Fibroblast of villous mesenchyme (primary cell): ENCODE measurements around the gene SLC17A1. TPM values are rescaled to one million over a fixed set of nuclear protein-coding genes. Genes with fewer than 3 reads are reported as not detected.

Source experiments
- DNase-seq: peaks from one replicate; pipeline ENCODE4 v3.0.0-alpha.2; 2010; ENCODE audit warnings: low read depth
- H3K4me3 ChIP-seq: 2 replicates; pipeline ENCODE4 v1.5.1; 2011; ENCODE audit warnings: low read depth, mild to moderate bottlenecking, low read length
- CTCF ChIP-seq: IDR thresholded peaks from 2 replicates; pipeline ENCODE4 v1.5.1; 2012; ENCODE audit warnings: low read depth, mild to moderate bottlenecking, low read length; ENCODE audit not compliant: insufficient read depth
- total RNA-seq: library from RNA; depleted of rRNA; stranded (reverse); fragments of >200 nt; gene quantifications from 2 replicates; pipeline ENCODE4 v1.2.3, GENCODE V29; 2012

The SLC17A1 gene
- total RNA-seq, 1 donor = not detected

DNA sequence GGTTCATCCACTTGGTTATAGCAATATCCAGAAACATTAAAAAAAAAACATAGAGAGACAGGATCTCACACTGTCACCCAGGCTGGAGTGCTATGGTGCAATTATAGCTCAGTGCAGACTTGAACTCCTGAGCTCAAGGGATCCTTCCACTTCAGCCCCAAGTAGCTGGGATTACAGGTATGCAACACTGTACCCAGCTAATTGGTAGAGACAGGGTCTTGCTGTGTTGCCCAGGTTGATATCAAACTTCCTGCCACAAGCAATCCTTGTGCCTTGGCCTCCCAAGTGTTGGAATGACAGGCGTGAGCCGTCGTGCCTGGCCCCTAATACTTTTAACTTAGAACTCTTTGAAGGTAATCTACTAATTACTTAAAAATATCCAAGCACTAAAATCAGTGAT is 818 bp upstream of the SLC17A1 start:
- no peak for TF ChIP-seq CTCF
- DNase-seq = no peak
- no peak overlapping the region for H3K4me3 ChIP-seq

GRCh38 chr6:25832307-25832662 is 433 bp upstream of the SLC17A1 start:
- H3K4me3 ChIP-seq = no peak overlapping the region
- DNase-seq = no peak
- TF ChIP-seq CTCF = no peak

- TF ChIP-seq CTCF = no peak
- no peak for DNase-seq
- no peak overlapping the region for H3K4me3 ChIP-seq
Measured at GRCh38 chr6:25830458-25830857, 1.4 kb downstream of the SLC17A1 start.

DNA sequence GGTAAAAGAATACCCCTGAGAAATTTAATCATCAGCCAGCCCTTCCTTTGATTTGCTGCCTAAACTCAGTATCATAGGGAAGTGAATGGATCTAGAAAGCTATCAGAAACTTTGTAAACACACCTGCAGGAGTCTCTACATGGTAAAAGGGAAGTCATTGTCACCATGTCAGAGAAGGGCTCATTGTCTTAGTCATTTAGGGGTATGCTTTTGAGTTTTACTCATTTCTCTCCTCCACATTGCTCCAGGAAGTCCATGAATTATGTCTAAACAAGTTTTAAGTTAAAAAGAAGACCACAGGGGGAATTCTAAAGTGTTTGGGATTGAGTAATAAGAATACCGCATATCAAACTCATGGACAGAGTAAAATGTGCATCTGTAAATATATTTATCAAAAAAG is 2.5 kb downstream of the SLC17A1 start:
- no peak overlapping the region for H3K4me3 ChIP-seq
- no peak for DNase-seq
- TF ChIP-seq CTCF = no peak

GRCh38 chr6:25821341-25821740 is 10.5 kb downstream of the SLC17A1 start:
- no peak for DNase-seq
- no peak for TF ChIP-seq CTCF
- H3K4me3 ChIP-seq = no peak overlapping the region

- no peak for DNase-seq
- H3K4me3 ChIP-seq = no peak overlapping the region
- TF ChIP-seq CTCF = no peak
Measured at GRCh38 chr6:25816252-25816651, 15.6 kb downstream of the SLC17A1 start.

DNA sequence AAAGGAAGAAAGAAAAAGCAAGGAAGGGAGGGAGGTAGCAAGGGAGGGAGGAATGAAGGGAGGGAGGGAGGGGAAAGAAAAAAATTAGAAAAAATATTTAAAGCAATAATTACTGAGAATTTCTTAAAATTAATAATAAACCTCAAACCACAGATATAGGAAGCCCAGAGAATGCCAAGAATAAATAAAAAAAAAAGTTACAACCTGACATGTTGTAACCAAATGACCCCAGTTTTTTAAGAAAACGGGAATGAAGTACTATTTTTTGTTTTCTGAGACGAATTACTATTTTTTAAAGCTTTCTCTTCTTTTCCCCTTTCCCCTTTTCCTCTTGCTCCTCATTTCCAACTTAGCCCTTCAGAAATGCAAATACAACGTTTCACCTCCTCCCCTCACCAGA is 16.7 kb downstream of the SLC17A1 start:
- TF ChIP-seq CTCF = no peak
- no peak for DNase-seq
- no peak overlapping the region for H3K4me3 ChIP-seq
